C4-2B (cell line): ENCODE data around the gene CORO1A.

Source experiments
- CTCF ChIP-seq: fragments of 450-650 bp; conservative IDR thresholded peaks from 2 replicates; pipeline ENCODE4 v1.5.1; 2017; ENCODE audit warnings: mild to moderate bottlenecking
- ZFX ChIP-seq: fragments of 450-650 bp; IDR thresholded peaks from 2 replicates; pipeline ENCODE4 v1.6.1; 2017

- no peak for TF ChIP-seq CTCF
- no peak for TF ChIP-seq ZFX
These were observed 28.2 kb upstream of the CORO1A start for GRCh38 chr16:30155188-30155587.
